Neural cell (in vitro differentiated cells): Measurements from ENCODE around the gene TYW3. TPM values are rescaled to one million over a fixed set of nuclear protein-coding genes. Genes with fewer than 3 reads are reported as not detected.

Source experiments
- polyA plus RNA-seq: library from polyadenylated mRNA; depleted of rRNA; stranded (reverse); fragments of >200 nt; gene quantifications from 2 replicates; pipeline ENCODE4 v1.2.3, GENCODE V29; 2014

Gene TYW3
- polyA plus RNA-seq, 1 donor from 2014 or later = 1.5 TPM

Other genes starting within 250 kb of the TYW3 start
- gene LRRC53, start 220.5 kb upstream of the TYW3 start, polyA plus RNA-seq = not detected in 2 replicates
- gene ERICH3, start 59.4 kb upstream of the TYW3 start, polyA plus RNA-seq = 0.27 TPM in 1 of 2 replicates, not detected in the other
- gene CRYZ, start 102 bp upstream of the TYW3 start, polyA plus RNA-seq = 1.9 and 4.4 TPM in 2 replicates